Measurements from ENCODE around the gene CTSA.

Gene CTSA

DNA sequence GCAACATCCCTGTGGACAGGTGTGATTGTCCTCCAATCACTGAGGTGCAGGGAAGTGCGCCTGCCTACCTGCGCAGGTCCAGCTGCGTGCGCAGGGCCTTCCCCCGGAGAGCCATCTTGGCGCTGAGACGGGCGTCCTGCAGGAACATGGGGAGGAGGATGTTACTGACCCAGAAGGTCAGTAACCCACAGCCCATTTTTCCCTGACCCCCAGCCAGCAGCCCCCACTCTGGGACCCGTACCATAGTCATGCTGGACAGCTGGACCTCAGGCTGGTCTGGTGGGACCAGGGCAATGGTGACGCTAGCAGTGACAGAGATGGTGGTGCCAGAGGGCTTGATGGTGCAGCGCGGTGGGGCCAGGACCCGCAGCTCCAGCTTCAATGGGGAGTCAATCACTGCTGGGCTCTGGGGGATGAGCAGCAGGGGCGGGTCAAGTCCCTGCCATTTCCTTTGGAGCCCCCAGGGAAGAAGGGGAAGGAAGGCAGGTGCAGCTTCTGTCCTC is 11.1 kb downstream of the CTSA start:
- TF ChIP-seq, protein P1, sequence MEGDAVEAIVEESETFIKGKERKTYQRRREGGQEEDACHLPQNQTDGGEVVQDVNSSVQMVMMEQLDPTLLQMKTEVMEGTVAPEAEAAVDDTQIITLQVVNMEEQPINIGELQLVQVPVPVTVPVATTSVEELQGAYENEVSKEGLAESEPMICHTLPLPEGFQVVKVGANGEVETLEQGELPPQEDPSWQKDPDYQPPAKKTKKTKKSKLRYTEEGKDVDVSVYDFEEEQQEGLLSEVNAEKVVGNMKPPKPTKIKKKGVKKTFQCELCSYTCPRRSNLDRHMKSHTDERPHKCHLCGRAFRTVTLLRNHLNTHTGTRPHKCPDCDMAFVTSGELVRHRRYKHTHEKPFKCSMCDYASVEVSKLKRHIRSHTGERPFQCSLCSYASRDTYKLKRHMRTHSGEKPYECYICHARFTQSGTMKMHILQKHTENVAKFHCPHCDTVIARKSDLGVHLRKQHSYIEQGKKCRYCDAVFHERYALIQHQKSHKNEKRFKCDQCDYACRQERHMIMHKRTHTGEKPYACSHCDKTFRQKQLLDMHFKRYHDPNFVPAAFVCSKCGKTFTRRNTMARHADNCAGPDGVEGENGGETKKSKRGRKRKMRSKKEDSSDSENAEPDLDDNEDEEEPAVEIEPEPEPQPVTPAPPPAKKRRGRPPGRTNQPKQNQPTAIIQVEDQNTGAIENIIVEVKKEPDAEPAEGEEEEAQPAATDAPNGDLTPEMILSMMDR (IDR thresholded peaks at IDR 0.05; ENCODE audit: low read depth, low read length), result no peak
- no peak for DNase-seq
- no peaks in the 10 kb centered on the region for H3K9me3 ChIP-seq
- no peak overlapping the region for H3K4me3 ChIP-seq (ENCODE audit: low read depth, low read length)
- no peaks in the 10 kb centered on the region for H3K4me1 ChIP-seq
- peaks cover 17% of the 10 kb centered on the region for H3K36me3 ChIP-seq
- H3K27me3 ChIP-seq, result no peaks in the 10 kb centered on the region

DNA sequence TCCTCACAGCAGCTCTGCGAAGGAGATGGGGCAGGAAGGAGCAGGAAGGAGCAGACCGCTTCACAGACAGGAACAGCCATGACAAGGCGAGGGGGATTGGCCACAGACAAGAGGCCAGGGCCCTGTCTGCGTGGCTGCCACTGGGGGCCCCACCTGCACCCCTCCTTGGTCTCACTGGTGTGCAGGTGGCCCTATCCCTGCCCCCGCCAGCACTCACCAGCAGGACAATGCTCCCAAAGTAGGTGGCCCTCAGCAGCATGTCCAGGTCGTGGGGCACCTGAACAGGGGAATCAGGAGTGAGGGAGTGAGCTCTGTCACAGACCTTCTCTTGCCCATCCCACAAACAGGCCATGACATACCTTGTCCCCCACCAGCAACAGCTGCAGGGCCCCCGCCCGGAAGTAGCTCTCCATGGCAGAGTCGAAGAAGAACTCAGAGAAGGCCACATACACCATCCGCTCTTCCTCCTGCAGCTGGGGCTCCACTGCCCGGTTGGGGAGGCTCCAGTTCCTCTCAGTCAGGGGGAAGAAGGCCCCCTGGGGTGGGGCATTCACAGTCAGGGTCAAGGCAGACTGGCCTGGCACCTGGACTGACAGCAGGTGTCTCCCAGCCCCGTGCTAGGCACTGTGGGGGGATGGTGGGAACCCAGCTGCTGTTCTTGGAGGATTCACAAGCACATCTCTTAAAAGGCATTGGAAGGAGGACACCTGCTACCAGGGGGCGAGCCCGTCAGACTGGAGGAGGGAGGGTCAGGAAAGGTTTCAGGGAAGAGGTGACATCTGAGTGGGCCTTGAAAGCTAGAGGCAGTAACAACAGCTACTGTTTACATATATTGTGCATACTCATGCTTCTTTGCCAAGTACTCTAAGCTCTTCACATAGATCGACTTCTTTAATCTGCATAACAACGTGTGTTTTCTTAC is 13.7 kb downstream of the CTSA start:
- Histone ChIP-seq H3K4me3 (ENCODE audit: low read depth, low read length) (no peak overlapping the region), H3K4me1 (no peaks in the 10 kb centered on the region), H3K9me3 (no peaks in the 10 kb centered on the region), H3K27me3 (no peaks in the 10 kb centered on the region), H3K36me3 (peaks cover 24% of the 10 kb centered on the region)
- TF ChIP-seq, protein P1 (IDR thresholded peaks at IDR 0.05; ENCODE audit: low read depth, low read length), result no peak
- DNase-seq, result no peak

DNA sequence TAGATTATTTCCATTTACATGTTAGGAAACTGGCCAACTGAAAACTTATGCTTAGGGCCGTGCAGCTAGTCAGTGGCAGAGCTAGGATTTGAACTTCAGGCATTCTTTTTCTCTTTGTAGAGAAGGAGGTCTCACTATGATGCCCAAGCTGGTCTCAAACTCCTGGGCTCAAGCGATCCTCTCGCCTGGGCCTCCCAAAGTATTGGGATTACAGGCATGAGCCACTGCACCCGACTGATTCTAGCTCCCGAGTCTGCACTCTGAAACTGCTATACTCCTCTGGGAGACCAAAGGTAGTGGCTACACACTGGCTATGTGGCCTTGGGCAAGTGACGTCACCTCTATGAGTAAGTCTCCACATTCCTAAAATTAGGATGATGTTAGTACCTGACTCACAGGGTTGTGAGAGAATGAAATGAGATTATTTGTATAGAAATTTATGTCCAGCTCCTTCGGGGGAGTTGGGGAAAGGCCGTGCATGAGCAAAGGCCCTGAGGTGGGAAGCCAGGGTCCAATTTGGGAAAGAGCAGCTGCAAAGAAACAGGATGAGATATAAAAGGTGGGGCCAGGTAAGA is 14.5 kb downstream of the CTSA start:
- TF ChIP-seq, protein P1 (IDR thresholded peaks at IDR 0.05; ENCODE audit: low read depth, low read length), result no peak
- H3K9me3 ChIP-seq, result no peaks in the 10 kb centered on the region
- H3K27me3 ChIP-seq, result no peaks in the 10 kb centered on the region
- no peak for DNase-seq
- no peaks in the 10 kb centered on the region for H3K4me1 ChIP-seq
- no peak overlapping the region for H3K4me3 ChIP-seq (ENCODE audit: low read depth, low read length)
- H3K36me3 ChIP-seq, result peaks cover 25% of the 10 kb centered on the region

DNA sequence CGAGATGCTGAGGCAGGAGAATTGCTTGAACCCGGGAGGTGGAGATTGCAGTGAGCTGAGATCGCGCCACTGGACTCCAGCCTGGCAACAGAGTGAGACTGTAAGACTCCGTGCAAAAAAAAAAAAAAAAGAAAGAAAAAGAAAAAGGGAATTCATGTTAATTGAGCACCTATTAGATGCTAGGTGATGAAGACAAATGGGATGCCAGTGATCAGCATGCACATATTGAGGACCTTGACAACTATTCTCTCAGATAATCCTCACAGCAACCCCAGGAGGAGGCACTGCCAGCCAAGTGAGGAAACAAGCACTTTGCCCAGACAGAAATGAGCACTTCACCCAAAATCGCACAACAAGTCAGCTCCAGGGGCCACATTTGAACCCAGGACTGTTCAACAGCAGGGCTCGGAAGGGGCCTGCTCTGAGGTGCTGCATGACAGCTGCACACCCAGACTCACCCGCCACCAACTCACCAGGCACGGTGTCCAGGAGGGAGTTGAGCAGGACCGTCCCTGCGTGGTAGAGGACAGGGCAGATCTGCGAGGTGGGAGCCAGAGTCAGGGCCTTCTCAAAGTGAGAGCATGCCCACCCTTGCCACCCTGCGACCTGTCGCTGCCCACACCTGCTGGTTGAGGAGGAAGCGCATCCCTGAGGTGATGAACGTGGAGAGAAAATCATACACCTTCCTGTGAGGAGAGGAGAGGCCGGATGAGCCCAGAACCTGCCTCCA is 16.2 kb downstream of the CTSA start:
- H3K27me3 ChIP-seq, result no peaks in the 10 kb centered on the region
- no peaks in the 10 kb centered on the region for H3K4me1 ChIP-seq
- H3K36me3 ChIP-seq, result peaks cover 18% of the 10 kb centered on the region
- no peak for DNase-seq
- H3K4me3 ChIP-seq (ENCODE audit: low read depth, low read length), result no peak overlapping the region
- no peaks in the 10 kb centered on the region for H3K9me3 ChIP-seq
- TF ChIP-seq, protein P1 (IDR thresholded peaks at IDR 0.05; ENCODE audit: low read depth, low read length), result no peak

DNA sequence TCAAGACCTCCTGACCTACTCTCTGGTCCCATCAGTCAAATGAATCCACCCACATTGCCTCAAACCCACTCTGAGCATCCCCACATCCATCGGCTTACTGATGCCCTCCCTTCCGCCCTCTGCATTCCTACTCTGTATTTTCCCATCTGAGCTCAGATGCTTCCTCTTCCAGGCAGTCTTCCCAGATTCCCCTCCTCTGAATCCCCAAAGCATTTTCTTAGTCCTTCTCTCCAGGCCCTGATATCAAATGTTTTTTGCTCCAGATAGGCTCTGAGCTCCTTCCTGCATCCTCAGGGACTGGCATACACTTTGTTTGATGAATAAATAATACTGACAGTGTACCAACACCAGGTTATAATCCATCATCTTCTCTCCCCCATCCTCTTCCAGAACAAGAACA is 16.9 kb downstream of the CTSA start:
- TF ChIP-seq, protein P1 (IDR thresholded peaks at IDR 0.05; ENCODE audit: low read depth, low read length), result no peak
- H3K36me3 ChIP-seq, result peaks cover 18% of the 10 kb centered on the region
- no peaks in the 10 kb centered on the region for H3K4me1 ChIP-seq
- H3K4me3 ChIP-seq (ENCODE audit: low read depth, low read length), result no peak overlapping the region
- no peaks in the 10 kb centered on the region for H3K9me3 ChIP-seq
- DNase-seq, result no peak
- H3K27me3 ChIP-seq, result no peaks in the 10 kb centered on the region
